Left lung (tissue), 10 donors: ENCODE data around the gene STRA8. TPM values are rescaled to one million over a fixed set of nuclear protein-coding genes. Genes with fewer than 3 reads are reported as not detected.

ENCODE experiments used
- ATAC-seq: fragments of 200-7000 bp; cut with Tn5 transposase; one replicate; pipeline ENCODE4 v1.9.1; 2020; ENCODE audit warnings: moderate library complexity
- DNase-seq, 4 donors: peaks; one replicate each; pipeline ENCODE4 v3.0.0-alpha.2; 2013 to 2020
- H3K27ac ChIP-seq, 2 donors: fragments of 200-600 bp; sonication (generic) in 1 of 2; one replicate each; pipeline versions ENCODE4 v1.5.0 to v1.8.0; 2020 to 2021
- H3K27me3 ChIP-seq, 2 donors: fragments of 200-600 bp; sonication (generic) in 1 of 2; one replicate each; pipeline versions ENCODE4 v1.5.0 to v1.8.0; 2020 to 2021
- H3K36me3 ChIP-seq, 2 donors: fragments of 200-600 bp; sonication (generic) in 1 of 2; one replicate each; pipeline versions ENCODE4 v1.5.0 to v1.8.0; 2020 to 2021
- H3K4me1 ChIP-seq, 2 donors: fragments of 200-600 bp; one replicate each; pipeline ENCODE4 v1.8.0; 2021
- H3K4me3 ChIP-seq, 2 donors: fragments of 200-600 bp; sonication (generic) in 1 of 2; one replicate each; pipeline versions ENCODE4 v1.5.0 to v1.8.0; 2020 to 2021; ENCODE audit warnings: mild to moderate bottlenecking in 1 of 2
- H3K9me3 ChIP-seq, 2 donors: fragments of 200-600 bp; sonication (generic) in 1 of 2; one replicate each; pipeline versions ENCODE4 v1.5.0 to v1.8.0; 2020 to 2021
- CTCF ChIP-seq, 2 donors: fragments of 200-600 bp; sonication (generic) in 1 of 2; IDR thresholded peaks; one replicate each; pipeline versions ENCODE4 v1.5.0 to v1.8.0; 2021; ENCODE audit warnings: antibody characterized with exemption in 2 of 2
- intact Hi-C, 2 donors: fragments of 100-400 bp; cut with DNase I; formaldehyde crosslinking; loops; one replicate each; pipeline versions ENCODE4 v1.11.2 to v1.14.2; 2022
- polyA plus RNA-seq, 6 donors: library from polyadenylated mRNA; unstranded; fragments of 120-200 nt; gene quantifications; one replicate each; pipeline ENCODE4 v1.2.1, GENCODE V29; 2013; ENCODE audit not compliant: insufficient read length in 6 of 6
- total RNA-seq, 2 donors: library from RNA; stranded (reverse); fragmentation: NEBNext Ultra II Directional; extraction: Animal tissue kit (Norgen Biotek cat#: 25700); gene quantifications; one replicate each; pipeline ENCODE4 v1.2.1, GENCODE V29; 2021
- donor health status: DM: no; HTN: yes; CAD: no.
- donor health status: DM: no; HTN: no; CAD: no.

STRA8 gene
- total and polyA plus RNA-seq, 8 donors, result 0.14 to 0.40 (median 0.20) TPM; not detected in 3

GRCh38 chr7:135190703-135191102, 42.9 kb upstream of the STRA8 start:
- Histone ChIP-seq H3K4me1 (no peaks in the 10 kb centered on the region), H3K27ac (no peak overlapping the region), H3K27me3 (no peaks in the 10 kb centered on the region), H3K36me3 (peaks cover 0 to 95% of the 10 kb centered on the region in 2 donors), H3K9me3 (no peaks in the 10 kb centered on the region), H3K4me3 (no peak overlapping the region)
- TF ChIP-seq CTCF (IDR thresholded peaks at IDR 0.05), result no peak
- intact Hi-C loops, result no loop called here
- ATAC-seq (no peak), DNase-seq (no peak)

- Histone ChIP-seq H3K36me3 (peaks cover 0 to 95% of the 10 kb centered on the region in 2 donors), H3K27ac (no peak overlapping the region), H3K9me3 (no peaks in the 10 kb centered on the region), H3K27me3 (no peaks in the 10 kb centered on the region), H3K4me1 (no peaks in the 10 kb centered on the region), H3K4me3 (no peak overlapping the region)
- no peak for DNase-seq
- no peak for TF ChIP-seq CTCF (IDR thresholded peaks at IDR 0.05)
- no peak for ATAC-seq
- intact Hi-C loops, result no loop called here
Observed at GRCh38 chr7:135192914-135193536, 40.6 kb upstream of the STRA8 start.

- Histone ChIP-seq H3K4me3 (no peak overlapping the region), H3K36me3 (peaks cover 0 to 94% of the 10 kb centered on the region in 2 donors), H3K27me3 (no peaks in the 10 kb centered on the region), H3K9me3 (no peaks in the 10 kb centered on the region), H3K4me1 (no peaks in the 10 kb centered on the region), H3K27ac (no peak overlapping the region)
- DNase-seq (no peak), ATAC-seq (no peak)
- intact Hi-C loops, result no loop called here
- TF ChIP-seq CTCF (IDR thresholded peaks at IDR 0.05), result no peak
Observed at GRCh38 chr7:135193615-135194081, 40.0 kb upstream of the STRA8 start.

- H3K9me3 ChIP-seq, result no peaks in the 10 kb centered on the region
- no peaks in the 10 kb centered on the region for H3K4me1 ChIP-seq
- no peak for DNase-seq
- no peak for ATAC-seq
- no peak for TF ChIP-seq CTCF (IDR thresholded peaks at IDR 0.05)
- H3K27me3 ChIP-seq, result no peaks in the 10 kb centered on the region
- peaks cover 0 to 94% of the 10 kb centered on the region in 2 donors for H3K36me3 ChIP-seq
- H3K27ac ChIP-seq, result no peak overlapping the region
- no peak overlapping the region for H3K4me3 ChIP-seq
- intact Hi-C loops, result no loop called here
Observed at GRCh38 chr7:135194494-135195095, 39.0 kb upstream of the STRA8 start.

- intact Hi-C loops, result no loop called here
- no peaks in the 10 kb centered on the region for H3K9me3 ChIP-seq
- ATAC-seq, result no peak
- H3K4me1 ChIP-seq, result no peaks in the 10 kb centered on the region
- H3K27ac ChIP-seq, result no peak overlapping the region
- H3K27me3 ChIP-seq, result no peaks in the 10 kb centered on the region
- H3K4me3 ChIP-seq, result no peak overlapping the region
- no peak for TF ChIP-seq CTCF (IDR thresholded peaks at IDR 0.05)
- H3K36me3 ChIP-seq, result peaks cover 0 to 97% of the 10 kb centered on the region in 2 donors
- DNase-seq, result no peak
Observed at GRCh38 chr7:135195156-135195555, 38.5 kb upstream of the STRA8 start.
